Osteocyte (in vitro differentiated cells): Measurements from ENCODE around the gene WNK2. TPM values are rescaled to one million over a fixed set of nuclear protein-coding genes. Genes with fewer than 3 reads are reported as not detected.

ENCODE experiments used
- DNase-seq: peaks from one replicate; pipeline ENCODE4 v3.0.0; 2021; ENCODE audit warnings: mixed read lengths; ENCODE audit not compliant: unreplicated experiment; ENCODE audit errors: extremely low spot score
- H3K27ac Mint-ChIP-seq: one replicate; pipeline ENCODE4 v1.8.0; 2021; ENCODE audit warnings: mild to moderate bottlenecking, mixed read lengths; ENCODE audit not compliant: unreplicated experiment
- H3K27me3 Mint-ChIP-seq: one replicate; pipeline ENCODE4 v1.8.0; 2021; ENCODE audit warnings: mixed read lengths; ENCODE audit not compliant: unreplicated experiment
- H3K36me3 Mint-ChIP-seq: one replicate; pipeline ENCODE4 v1.8.0; 2021; ENCODE audit warnings: mixed read lengths; ENCODE audit not compliant: unreplicated experiment
- H3K4me1 Mint-ChIP-seq: one replicate; pipeline ENCODE4 v1.8.0; 2021; ENCODE audit warnings: mixed read lengths; ENCODE audit not compliant: unreplicated experiment
- H3K4me3 Mint-ChIP-seq: one replicate; pipeline ENCODE4 v1.8.0; 2021; ENCODE audit warnings: mild to moderate bottlenecking, moderate library complexity, mixed read lengths; ENCODE audit not compliant: unreplicated experiment
- H3K9me3 Mint-ChIP-seq: one replicate; pipeline ENCODE4 v1.8.0; 2021; ENCODE audit warnings: mixed read lengths; ENCODE audit not compliant: unreplicated experiment
- total RNA-seq: library from RNA; stranded (reverse); gene quantifications from 2 replicates; pipeline ENCODE4 v1.2.1, GENCODE V29; 2021
- TF ChIP-seq, protein P1 (sequence below): fragments of 200-600 bp; sonication (generic); IDR thresholded peaks from 2 replicates; pipeline ENCODE4 v1.5.0; 2021; ENCODE audit warnings: antibody characterized with exemption, mild to moderate bottlenecking, moderate library complexity

The WNK2 gene
- total RNA-seq, 1 donor from 2014 or later: not detected

DNA sequence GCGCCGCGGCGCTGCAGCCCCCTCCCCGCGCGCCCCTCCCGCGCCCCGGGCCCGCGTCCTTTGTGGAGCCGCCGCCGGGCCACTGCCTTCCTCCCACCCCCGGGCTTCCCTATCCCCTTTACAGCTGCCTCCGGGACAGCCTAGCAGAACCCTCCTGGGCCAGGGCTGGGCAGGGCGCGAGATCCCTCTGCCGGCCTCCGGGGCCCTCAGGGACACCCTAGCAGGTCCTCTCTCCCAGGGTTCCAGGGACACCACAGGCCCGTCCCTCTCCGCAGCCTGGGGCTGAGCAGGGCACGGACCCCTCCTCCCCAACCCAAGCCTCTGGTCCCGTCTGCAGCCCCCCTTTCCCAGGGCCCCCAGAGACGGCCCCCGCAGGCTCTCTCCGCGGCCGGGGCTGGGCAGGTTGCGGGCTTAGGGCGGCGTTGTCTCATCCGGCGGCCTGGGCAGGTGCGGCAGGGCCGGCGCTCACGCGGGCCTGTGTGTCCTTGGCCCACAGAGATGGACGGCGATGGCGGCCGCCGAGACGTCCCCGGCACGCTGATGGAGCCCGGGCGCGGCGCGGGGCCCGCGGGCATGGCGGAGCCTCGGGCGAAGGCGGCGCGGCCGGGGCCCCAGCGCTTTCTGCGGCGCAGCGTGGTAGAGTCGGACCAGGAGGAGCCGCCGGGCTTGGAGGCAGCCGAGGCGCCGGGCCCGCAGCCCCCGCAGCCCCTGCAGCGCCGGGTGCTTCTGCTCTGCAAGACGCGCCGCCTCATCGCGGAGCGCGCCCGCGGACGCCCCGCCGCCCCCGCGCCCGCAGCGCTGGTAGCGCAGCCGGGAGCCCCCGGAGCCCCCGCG, 710 bp downstream of the WNK2 start:
- peaks cover 72% of the 10 kb centered on the region for H3K27me3 Mint-ChIP-seq
- H3K4me3 Mint-ChIP-seq: peak overlapping the region; percentile 60
- H3K4me1 Mint-ChIP-seq: peaks cover 3% of the 10 kb centered on the region
- DNase-seq: no peak
- TF ChIP-seq, protein P1, sequence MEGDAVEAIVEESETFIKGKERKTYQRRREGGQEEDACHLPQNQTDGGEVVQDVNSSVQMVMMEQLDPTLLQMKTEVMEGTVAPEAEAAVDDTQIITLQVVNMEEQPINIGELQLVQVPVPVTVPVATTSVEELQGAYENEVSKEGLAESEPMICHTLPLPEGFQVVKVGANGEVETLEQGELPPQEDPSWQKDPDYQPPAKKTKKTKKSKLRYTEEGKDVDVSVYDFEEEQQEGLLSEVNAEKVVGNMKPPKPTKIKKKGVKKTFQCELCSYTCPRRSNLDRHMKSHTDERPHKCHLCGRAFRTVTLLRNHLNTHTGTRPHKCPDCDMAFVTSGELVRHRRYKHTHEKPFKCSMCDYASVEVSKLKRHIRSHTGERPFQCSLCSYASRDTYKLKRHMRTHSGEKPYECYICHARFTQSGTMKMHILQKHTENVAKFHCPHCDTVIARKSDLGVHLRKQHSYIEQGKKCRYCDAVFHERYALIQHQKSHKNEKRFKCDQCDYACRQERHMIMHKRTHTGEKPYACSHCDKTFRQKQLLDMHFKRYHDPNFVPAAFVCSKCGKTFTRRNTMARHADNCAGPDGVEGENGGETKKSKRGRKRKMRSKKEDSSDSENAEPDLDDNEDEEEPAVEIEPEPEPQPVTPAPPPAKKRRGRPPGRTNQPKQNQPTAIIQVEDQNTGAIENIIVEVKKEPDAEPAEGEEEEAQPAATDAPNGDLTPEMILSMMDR: no peak
- H3K9me3 Mint-ChIP-seq: no peaks in the 10 kb centered on the region
- no peak overlapping the region for H3K27ac Mint-ChIP-seq
- no peaks in the 10 kb centered on the region for H3K36me3 Mint-ChIP-seq

DNA sequence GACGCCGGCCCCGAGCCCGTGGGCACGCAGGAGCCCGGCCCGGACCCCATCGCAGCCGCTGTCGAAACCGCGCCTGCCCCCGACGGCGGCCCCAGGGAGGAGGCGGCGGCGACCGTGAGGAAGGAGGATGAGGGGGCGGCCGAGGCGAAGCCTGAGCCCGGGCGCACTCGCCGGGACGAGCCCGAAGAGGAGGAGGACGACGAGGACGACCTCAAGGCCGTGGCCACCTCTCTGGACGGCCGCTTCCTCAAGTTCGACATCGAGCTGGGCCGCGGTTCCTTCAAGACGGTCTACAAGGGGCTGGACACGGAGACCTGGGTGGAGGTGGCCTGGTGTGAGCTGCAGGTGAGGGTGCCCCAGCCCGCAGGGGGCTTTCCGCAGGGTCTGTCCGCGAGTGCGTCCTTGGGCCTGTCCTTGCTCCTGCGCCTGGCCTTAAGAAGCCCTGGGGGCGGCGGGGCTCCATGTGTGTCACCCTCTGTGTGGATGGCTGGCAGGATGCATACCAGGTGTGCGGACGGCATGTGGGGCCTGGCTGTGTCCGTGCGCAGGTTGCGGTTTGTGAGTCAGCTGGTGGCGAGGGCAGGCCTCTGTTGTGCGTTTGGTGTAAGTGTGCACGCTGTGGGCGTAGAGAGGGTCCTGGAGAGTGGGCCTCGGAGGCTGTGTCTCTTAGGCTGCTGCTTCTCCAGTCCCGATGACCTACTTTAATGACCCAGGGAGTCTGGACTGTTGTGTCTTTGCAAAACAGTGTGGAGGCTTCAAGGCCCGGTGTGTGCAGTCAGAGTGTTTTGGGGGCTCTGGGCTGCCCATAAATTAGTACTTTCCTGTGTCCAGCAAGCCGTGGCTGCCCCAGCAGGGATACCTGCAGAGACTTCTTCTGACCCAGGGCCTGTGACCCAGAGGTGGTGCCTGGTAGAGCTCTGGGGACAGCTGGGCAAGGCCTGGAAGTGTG, 1.6 kb downstream of the WNK2 start:
- DNase-seq: no peak
- no peak overlapping the region for H3K4me3 Mint-ChIP-seq
- no peak overlapping the region for H3K27ac Mint-ChIP-seq
- peaks cover 63% of the 10 kb centered on the region for H3K27me3 Mint-ChIP-seq
- H3K36me3 Mint-ChIP-seq: no peaks in the 10 kb centered on the region
- TF ChIP-seq, protein P1: no peak
- no peaks in the 10 kb centered on the region for H3K9me3 Mint-ChIP-seq
- H3K4me1 Mint-ChIP-seq: peaks cover 3% of the 10 kb centered on the region

DNA sequence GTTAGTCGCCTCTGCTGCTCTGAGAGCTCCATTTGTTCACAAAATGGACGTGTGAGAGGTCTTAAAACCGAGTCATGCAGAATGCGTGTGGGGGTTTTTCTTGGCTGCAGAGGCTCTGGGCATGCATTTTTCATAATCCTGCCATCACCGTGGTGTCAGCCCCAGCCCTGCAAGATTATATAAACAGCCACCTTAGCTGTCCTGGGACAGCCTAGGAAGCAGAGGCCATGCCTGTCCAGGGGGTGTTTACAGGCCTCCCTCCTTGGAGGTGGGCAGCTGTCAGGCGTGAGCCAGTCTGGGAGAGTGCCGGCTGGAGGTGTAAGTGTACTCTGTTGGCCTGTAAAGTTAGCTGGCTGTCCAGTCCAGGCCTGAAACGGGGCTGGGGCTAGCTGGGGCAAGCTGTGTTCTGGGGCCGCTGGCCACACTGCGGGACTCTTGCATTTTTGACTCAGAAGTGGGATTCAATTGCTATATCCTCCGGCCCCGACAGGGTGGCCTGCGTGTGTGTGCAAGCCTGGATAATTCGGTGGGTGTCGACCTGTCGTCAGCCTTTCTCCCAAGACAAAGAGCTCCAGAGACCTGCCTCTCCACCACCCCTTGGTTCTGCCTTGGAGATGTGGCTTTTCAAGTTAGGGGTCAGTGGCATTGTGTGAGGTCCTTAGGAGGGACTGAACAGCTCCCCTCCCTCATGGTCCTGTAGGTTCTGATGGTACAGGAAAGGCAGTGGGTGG, 2.4 kb downstream of the WNK2 start:
- peaks cover 3% of the 10 kb centered on the region for H3K4me1 Mint-ChIP-seq
- H3K9me3 Mint-ChIP-seq: no peaks in the 10 kb centered on the region
- no peak overlapping the region for H3K4me3 Mint-ChIP-seq
- TF ChIP-seq, protein P1: no peak
- no peaks in the 10 kb centered on the region for H3K36me3 Mint-ChIP-seq
- no peak overlapping the region for H3K27ac Mint-ChIP-seq
- peaks cover 55% of the 10 kb centered on the region for H3K27me3 Mint-ChIP-seq
- DNase-seq: no peak

DNA sequence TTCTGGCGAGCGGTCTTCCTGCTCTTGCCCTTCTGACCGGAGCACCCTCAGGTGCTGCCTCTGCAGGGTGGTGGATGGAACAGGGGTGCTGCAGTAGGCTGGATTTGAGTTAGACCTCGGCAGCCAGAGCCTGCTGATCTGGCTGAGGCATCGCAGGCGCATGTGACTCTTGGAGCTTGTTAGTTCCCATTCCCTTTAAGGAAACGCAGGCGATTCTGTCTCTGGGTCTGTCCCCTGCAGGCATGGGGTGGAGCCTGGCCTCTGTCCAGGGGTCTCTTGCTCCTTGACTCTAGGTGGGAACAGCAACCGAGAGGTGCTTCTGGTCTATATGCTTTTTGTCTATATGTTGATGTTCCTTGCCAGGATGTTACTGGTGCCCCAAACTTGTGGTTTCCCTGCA, 3.1 kb downstream of the WNK2 start:
- H3K4me1 Mint-ChIP-seq: peaks cover 3% of the 10 kb centered on the region
- no peak for DNase-seq
- TF ChIP-seq, protein P1: no peak
- no peak overlapping the region for H3K4me3 Mint-ChIP-seq
- H3K9me3 Mint-ChIP-seq: no peaks in the 10 kb centered on the region
- H3K27me3 Mint-ChIP-seq: peaks cover 48% of the 10 kb centered on the region
- H3K27ac Mint-ChIP-seq: no peak overlapping the region
- no peaks in the 10 kb centered on the region for H3K36me3 Mint-ChIP-seq
